Measurements from ENCODE around the gene HSFX4. TPM values are rescaled to one million over a fixed set of nuclear protein-coding genes. Genes with fewer than 3 reads are reported as not detected.

HSFX4 gene
- total RNA-seq, 1 donor from 2014 or later = not detected

DNA sequence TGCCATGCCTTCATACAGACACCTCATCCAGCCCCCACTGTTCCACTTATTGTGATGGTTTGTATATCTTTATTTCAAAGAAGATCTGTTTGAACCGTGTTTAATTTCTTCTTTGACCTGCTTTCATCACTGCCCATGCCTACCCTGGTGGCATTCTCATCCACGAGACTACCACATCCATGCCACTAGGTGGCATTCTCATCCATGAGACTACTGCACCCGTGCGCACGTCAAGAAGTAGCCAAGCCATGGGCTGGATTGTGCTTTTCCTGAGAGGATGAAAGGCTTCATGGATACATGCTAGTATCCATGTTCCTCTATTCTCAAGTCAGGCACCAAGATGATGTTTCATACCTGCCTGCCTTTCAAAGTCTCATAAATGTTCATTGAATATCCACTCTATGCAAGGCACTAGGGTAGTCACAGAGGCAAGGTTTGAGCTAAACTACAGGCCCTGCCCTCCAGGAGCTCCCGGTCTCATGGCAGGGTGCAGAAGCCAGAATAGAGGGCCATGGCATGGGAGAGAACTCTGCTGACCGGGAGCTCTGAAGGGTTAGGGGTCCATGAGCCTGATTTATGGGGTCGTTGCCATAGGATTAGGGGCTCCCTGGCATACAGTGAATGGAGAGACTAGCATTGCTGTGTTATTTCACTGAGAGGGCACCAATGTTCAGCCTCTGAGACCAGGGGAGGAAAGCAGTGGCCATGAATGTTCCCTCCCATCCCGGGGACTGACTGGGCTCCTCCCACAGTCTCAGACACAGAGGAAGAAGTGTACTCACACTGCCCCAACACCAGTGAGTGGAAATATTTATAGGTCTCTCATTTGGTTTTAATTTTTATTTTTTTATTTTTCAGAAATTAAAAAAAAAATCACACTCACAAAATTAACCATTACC, 33.7 kb downstream of the HSFX4 start:
- H3K4me1 Mint-ChIP-seq (ENCODE audit: low read depth) = peaks cover 2% of the 10 kb centered on the region
- DNase-seq (ENCODE audit: low spot score, unreplicated experiment) = no peak
- no peak overlapping the region for H3K4me3 Mint-ChIP-seq (ENCODE audit: low read depth)
- H3K36me3 Mint-ChIP-seq (ENCODE audit: insufficient read depth) = peaks cover 16% of the 10 kb centered on the region
- H3K27ac Mint-ChIP-seq = no peak overlapping the region
- no peaks in the 10 kb centered on the region for H3K27me3 Mint-ChIP-seq
- TF ChIP-seq CTCF (IDR thresholded peaks at IDR 0.05; ENCODE audit: unreplicated experiment) = peak; percentile 65
- peaks cover 14% of the 10 kb centered on the region for H3K9me3 Mint-ChIP-seq (ENCODE audit: low read depth)

DNA sequence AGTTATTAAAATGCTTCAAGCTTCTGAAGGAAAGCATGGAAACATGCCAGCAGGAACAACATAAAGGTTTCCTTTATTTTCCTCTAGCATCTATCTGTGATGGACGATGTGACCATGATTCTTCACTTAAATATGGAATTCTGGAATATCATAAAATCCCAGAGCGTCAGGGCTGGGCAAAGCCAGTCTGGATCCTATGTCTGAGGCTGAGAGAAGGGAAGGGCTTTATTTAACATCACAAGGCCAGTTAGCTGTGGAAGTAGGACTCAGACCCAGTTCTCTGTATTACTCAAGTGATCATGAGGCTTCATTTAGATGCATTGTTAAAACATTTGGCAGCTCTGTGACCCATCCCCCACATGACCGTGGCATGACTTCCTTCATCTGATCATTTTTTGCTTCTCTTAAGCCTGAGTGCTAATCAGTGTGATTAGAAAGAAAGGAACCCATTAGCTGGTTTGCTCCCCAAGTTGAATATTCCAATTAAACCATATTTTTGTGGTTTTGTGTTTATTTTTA, 49.8 kb downstream of the HSFX4 start:
- DNase-seq (ENCODE audit: low spot score, unreplicated experiment) = no peak
- H3K9me3 Mint-ChIP-seq (ENCODE audit: low read depth) = peaks cover 18% of the 10 kb centered on the region
- H3K27me3 Mint-ChIP-seq = no peaks in the 10 kb centered on the region
- H3K4me3 Mint-ChIP-seq (ENCODE audit: low read depth) = no peak overlapping the region
- H3K27ac Mint-ChIP-seq = no peak overlapping the region
- H3K36me3 Mint-ChIP-seq (ENCODE audit: insufficient read depth) = no peaks in the 10 kb centered on the region
- H3K4me1 Mint-ChIP-seq (ENCODE audit: low read depth) = peaks cover 5% of the 10 kb centered on the region
- no peak for TF ChIP-seq CTCF (IDR thresholded peaks at IDR 0.05; ENCODE audit: unreplicated experiment)

Other genes starting within 250 kb of the HSFX4 start
- 0.22 TPM in 1 of 2 replicates, not detected in the other for gene MAGEA11, start 217.5 kb upstream of the HSFX4 start, total RNA-seq
- gene HSFX1, start 155.5 kb upstream of the HSFX4 start, total RNA-seq = 2.9 and 3.4 TPM in 2 replicates
- gene MAGEA9, start 147.6 kb upstream of the HSFX4 start, total RNA-seq = not detected in 2 replicates
- gene MAGEA8, start 48.4 kb upstream of the HSFX4 start, total RNA-seq = 0.22 TPM in 1 of 2 replicates, not detected in the other
- 34.4 and 36.4 TPM in 2 replicates for gene EOLA2, start 8.9 kb downstream of the HSFX4 start, total RNA-seq

Measured in progenitor cell of endocrine pancreas (in vitro differentiated cells).